IPS-15b (cell line): ENCODE measurements around the gene CRLF1.

Experiments
- H3K27me3 ChIP-seq: one replicate; pipeline ENCODE4 v1.6.1; 2013; ENCODE audit warnings: low read length; ENCODE audit not compliant: control insufficient read depth, insufficient read depth
- H3K36me3 ChIP-seq: one replicate; pipeline ENCODE4 v1.6.1; 2013; ENCODE audit warnings: low read length; ENCODE audit not compliant: control insufficient read depth, insufficient read depth
- H3K4me1 ChIP-seq: one replicate; pipeline ENCODE4 v1.6.1; 2013; ENCODE audit warnings: mild to moderate bottlenecking, low read length; ENCODE audit not compliant: control insufficient read depth, insufficient read depth
- H3K4me3 ChIP-seq: one replicate; pipeline ENCODE4 v1.5.1; 2013; ENCODE audit warnings: low read depth, low read length
- H3K9ac ChIP-seq: one replicate; pipeline ENCODE4 v1.6.1; 2013; ENCODE audit warnings: low read depth, mild to moderate bottlenecking, low read length
- H3K9me3 ChIP-seq: one replicate; pipeline ENCODE4 v1.6.1; 2013; ENCODE audit warnings: mild to moderate bottlenecking, low read length; ENCODE audit not compliant: control insufficient read depth, insufficient read depth

CRLF1 gene

GRCh38 chr19:18577365-18577914 lies 29.2 kb downstream of the CRLF1 start:
- Histone ChIP-seq H3K4me3 (no peak overlapping the region), H3K36me3 (peaks cover 45% of the 10 kb centered on the region), H3K9ac (no peak overlapping the region), H3K4me1 (peaks cover 8% of the 10 kb centered on the region), H3K27me3 (no peaks in the 10 kb centered on the region), H3K9me3 (no peaks in the 10 kb centered on the region)

DNA sequence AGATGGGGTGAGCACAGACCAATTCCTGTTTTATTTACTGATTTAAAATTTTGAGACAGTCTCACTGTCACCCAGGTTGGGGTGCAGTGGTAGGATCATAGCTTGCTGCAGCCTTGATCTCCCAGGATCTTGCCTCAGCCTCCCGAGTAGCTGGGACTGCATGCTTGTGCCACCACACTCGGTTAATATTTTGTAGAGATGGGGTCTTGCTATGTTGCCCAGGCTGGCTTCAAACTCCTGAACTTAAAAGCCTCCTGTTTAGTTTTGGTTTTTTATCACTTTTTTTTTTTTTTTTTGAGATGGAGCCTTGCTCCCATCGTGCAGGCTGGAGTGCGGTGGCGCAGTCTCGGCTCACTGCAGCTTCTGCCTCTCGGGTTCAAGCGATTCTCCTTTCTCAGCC lies 30.2 kb downstream of the CRLF1 start:
- no peaks in the 10 kb centered on the region for H3K9me3 ChIP-seq
- H3K4me1 ChIP-seq, result peaks cover 8% of the 10 kb centered on the region
- H3K4me3 ChIP-seq, result no peak overlapping the region
- H3K36me3 ChIP-seq, result peaks cover 45% of the 10 kb centered on the region
- no peak overlapping the region for H3K9ac ChIP-seq
- H3K27me3 ChIP-seq, result no peaks in the 10 kb centered on the region

GRCh38 chr19:18574691-18575291 lies 31.8 kb downstream of the CRLF1 start:
- Histone ChIP-seq H3K4me3 (no peak overlapping the region), H3K36me3 (peaks cover 45% of the 10 kb centered on the region), H3K9ac (no peak overlapping the region), H3K4me1 (peaks cover 8% of the 10 kb centered on the region), H3K27me3 (no peaks in the 10 kb centered on the region), H3K9me3 (no peaks in the 10 kb centered on the region)

DNA sequence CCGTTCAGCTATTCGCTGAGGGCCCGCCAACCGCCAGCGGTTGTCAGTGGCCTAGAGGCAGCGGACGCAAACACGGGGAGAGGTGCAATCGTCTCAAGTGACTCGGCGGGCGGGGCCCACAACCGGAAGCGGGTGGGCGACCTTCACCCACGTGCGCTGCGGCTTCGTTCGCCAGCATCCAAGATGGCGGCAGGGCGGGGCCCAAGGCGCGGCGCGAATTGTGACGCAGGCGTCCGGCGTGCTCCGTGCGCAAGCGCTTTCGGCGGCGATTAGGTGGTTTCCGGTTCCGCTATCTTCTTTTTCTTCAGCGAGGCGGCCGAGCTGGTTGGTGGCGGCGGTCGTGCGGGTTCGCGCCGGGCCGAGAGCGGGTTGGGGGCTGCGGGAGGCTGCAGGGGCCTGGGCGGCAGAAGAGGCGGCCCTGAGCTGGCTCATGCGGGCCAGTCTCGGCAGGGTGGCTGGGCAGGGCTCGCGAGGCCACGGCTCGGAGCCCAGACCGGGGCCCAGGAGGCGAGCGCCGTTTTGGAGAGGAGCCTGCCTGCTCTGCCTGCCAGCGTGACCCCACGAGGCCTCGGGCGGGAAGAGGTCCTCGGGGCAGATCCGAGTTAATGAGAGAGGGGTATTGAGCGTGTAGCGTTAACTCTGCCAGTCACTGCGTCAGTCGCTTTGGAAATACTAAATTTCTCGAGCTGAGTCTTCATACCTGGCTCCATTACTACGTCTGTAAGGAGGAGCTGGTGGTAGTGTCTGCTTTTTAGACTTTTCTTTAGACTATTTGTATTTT lies 34.8 kb downstream of the CRLF1 start, which contains the start of gene UBA52:
Gene UBA52 (plus strand): TSS at position 294 of the 781 bp plus-strand sequence. CDS start 1,444 bp downstream, outside the sequence.
- Histone ChIP-seq H3K4me3 (peak within 1 kb of the TSS; percentile 95), H3K36me3 (peaks cover 61% of the 10 kb centered on the region), H3K9ac (peak within 1 kb of the TSS; percentile 88), H3K4me1 (peaks cover 8% of the 10 kb centered on the region), H3K27me3 (no peaks in the 10 kb centered on the region), H3K9me3 (no peaks in the 10 kb centered on the region)

GRCh38 chr19:18568367-18568766 lies 38.2 kb downstream of the CRLF1 start:
- Histone ChIP-seq H3K4me3 (no peak overlapping the region), H3K9me3 (no peaks in the 10 kb centered on the region), H3K4me1 (peaks cover 8% of the 10 kb centered on the region), H3K9ac (no peak overlapping the region), H3K36me3 (peaks cover 49% of the 10 kb centered on the region), H3K27me3 (no peaks in the 10 kb centered on the region)

DNA sequence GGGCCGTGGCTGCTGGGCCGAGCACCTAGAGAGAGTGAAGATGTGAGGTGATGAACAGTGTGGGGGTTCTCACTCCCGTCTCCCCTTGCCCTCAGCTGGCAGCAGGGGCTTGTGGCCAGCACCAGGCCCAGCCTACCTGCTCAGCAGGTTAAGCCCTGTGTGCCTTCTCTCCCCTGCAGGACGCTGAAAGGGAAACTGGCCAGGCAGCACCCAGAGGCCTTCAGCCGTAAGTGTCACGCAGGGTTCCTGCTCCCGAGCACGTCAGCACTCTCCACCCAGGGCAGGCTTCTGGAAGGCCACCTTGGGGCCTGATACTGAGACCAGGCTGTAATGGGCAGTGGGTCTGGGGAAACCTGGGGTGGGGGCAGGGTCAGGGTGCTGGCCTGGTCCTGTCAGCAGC lies 39.6 kb downstream of the CRLF1 start:
- Histone ChIP-seq H3K9ac (no peak overlapping the region), H3K9me3 (no peaks in the 10 kb centered on the region), H3K36me3 (peaks cover 51% of the 10 kb centered on the region), H3K27me3 (no peaks in the 10 kb centered on the region), H3K4me1 (no peaks in the 10 kb centered on the region), H3K4me3 (no peak overlapping the region)

- H3K27me3 ChIP-seq, result no peaks in the 10 kb centered on the region
- H3K4me1 ChIP-seq, result peaks cover 3% of the 10 kb centered on the region
- no peaks in the 10 kb centered on the region for H3K9me3 ChIP-seq
- no peak overlapping the region for H3K4me3 ChIP-seq
- H3K36me3 ChIP-seq, result peaks cover 33% of the 10 kb centered on the region
- no peak overlapping the region for H3K9ac ChIP-seq
Measured at GRCh38 chr19:18562086-18562485, 44.5 kb downstream of the CRLF1 start.

DNA sequence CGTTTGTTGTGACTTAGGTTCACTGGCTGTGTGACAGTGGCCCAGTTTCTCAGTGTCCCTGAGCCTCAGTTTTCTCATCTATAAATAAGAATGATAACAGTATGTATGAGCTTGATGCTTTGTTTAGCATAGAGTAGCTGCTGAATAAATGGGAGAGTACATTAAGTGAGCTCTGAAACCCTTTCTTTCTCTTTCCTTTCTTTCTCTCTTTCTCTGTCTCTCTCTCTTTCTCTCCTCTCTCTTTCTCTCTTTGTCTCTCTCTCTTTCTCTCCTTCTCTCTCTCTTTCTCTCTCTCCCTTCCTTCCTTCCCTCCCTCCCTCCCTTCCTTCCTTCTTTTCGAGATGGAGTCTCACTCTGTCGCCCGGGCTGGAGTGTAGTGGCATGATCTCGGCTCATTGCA lies 46.9 kb downstream of the CRLF1 start:
- Histone ChIP-seq H3K27me3 (no peaks in the 10 kb centered on the region), H3K4me1 (peaks cover 3% of the 10 kb centered on the region), H3K9ac (peak overlapping the region; percentile 60), H3K36me3 (peaks cover 17% of the 10 kb centered on the region), H3K9me3 (no peaks in the 10 kb centered on the region), H3K4me3 (no peak overlapping the region)

DNA sequence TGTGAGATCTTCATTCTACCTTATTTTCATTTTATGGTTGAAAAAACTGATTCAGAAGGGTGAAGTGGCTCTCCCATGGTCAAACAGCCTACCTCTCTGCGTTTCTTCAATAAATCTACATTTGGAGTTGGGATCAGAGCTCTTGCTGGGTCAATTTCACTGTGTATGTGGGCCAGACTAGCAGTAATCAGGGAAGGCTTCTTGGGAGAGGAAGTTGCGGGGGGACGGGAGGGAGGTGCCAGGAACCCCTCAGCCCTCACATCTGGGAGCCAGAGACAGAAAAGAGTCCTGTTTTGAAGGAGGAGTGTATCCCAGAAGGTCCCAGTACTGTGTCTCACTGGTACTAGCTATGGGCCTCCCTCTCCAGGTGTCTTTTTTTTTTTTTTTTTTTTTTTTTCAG lies 48.0 kb downstream of the CRLF1 start:
- Histone ChIP-seq H3K9ac (no peak overlapping the region), H3K27me3 (no peaks in the 10 kb centered on the region), H3K4me1 (peaks cover 3% of the 10 kb centered on the region), H3K4me3 (peak overlapping the region; percentile 60), H3K9me3 (no peaks in the 10 kb centered on the region), H3K36me3 (peaks cover 15% of the 10 kb centered on the region)

DNA sequence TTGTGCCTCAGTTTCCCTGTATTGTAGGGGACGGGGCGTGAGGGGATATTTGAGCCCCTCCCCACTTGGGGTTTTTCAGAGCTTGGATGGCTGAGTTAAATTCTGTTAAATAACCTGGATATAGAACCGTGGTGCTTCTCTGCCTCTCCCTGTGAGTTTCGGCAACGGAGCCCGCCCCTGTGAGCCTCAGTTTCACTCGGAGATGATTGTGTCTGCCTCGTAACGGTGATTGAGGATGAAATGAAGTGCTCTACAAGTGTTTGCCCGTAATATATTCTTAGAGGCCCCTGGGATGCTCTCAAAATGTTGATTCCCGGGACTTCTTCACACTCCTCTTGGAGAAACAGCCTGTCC lies 48.4 kb downstream of the CRLF1 start:
- H3K27me3 ChIP-seq, result no peaks in the 10 kb centered on the region
- H3K9ac ChIP-seq, result peak overlapping the region; percentile 1
- peaks cover 3% of the 10 kb centered on the region for H3K4me1 ChIP-seq
- no peaks in the 10 kb centered on the region for H3K9me3 ChIP-seq
- H3K36me3 ChIP-seq, result peaks cover 11% of the 10 kb centered on the region
- peak overlapping the region; percentile 60 for H3K4me3 ChIP-seq

GRCh38 chr19:18557411-18558201 lies 49.0 kb downstream of the CRLF1 start, which contains the start of gene KXD1:
TSS of gene KXD1 (plus strand) at chr19:18557870. CDS start at chr19:18562057, 4,187 bp downstream.
- Histone ChIP-seq H3K36me3 (peaks cover 6% of the 10 kb centered on the region), H3K27me3 (no peaks in the 10 kb centered on the region), H3K4me3 (peak within 1 kb of the TSS; percentile 60), H3K9me3 (no peaks in the 10 kb centered on the region), H3K9ac (peak within 1 kb of the TSS; percentile 1), H3K4me1 (peaks cover 3% of the 10 kb centered on the region)
